ENCODE data around the gene SLC40A1.

The SLC40A1 gene

DNA sequence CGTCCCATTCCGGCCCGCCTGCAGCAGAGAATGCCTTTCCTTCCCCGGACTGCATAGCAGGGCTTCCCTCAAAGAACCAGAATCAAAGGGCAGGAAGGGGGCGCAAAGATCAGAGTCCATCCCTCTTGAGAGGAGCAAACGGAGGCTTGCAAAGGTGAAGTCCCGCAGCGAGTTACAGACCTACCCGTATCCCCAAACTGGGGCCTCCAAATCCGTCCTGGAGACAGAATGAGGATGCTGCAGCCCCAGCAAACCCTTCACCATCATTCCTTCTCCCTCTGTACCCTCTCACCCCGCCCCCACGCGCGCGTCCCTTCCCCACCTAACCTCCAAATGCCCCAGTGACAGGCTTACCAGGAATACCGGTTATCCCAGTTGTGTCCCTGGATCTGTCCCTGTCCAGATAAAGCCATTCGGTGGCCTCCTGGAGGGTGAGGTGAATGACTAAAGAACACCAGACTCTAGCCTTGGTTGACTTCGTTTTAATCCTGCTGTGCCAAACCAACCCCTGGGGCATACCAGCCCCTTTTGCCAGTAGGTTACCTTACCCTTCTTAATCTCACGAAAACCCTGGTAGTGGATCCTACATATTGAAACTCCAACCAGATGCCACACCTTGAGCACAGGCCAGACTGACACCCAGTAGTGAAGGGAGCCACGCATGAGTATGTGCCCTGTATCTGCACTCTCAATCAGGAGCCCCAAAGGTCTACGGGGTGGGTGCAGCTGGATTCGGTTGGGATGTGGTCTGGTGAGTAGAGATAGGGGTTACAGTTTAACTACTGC lies 961 bp upstream of the SLC40A1 start:
- H3K36me3 ChIP-seq (ENCODE audit: control insufficient read depth, low read length), result no peaks in the 10 kb centered on the region
- no peak overlapping the region for H3K4me2 ChIP-seq (ENCODE audit: low read length)
- peaks cover 31% of the 10 kb centered on the region for H3K27me3 ChIP-seq (ENCODE audit: control insufficient read depth, low read length)
- no peaks in the 10 kb centered on the region for H3K9me3 ChIP-seq (ENCODE audit: control insufficient read depth, insufficient read depth, low read length)
- no peaks in the 10 kb centered on the region for H4K20me1 ChIP-seq (ENCODE audit: control insufficient read depth, insufficient read depth, low read depth, low read length)
- no peak overlapping the region for H3K4me3 ChIP-seq (ENCODE audit: low read length)
- H3K79me2 ChIP-seq (ENCODE audit: control insufficient read depth, low read length), result no peaks in the 10 kb centered on the region
- H3K9me2 ChIP-seq (replicated peaks; ENCODE audit: control insufficient read depth, low read length), result no peaks in the 10 kb centered on the region
- H3K27ac ChIP-seq (ENCODE audit: low read depth, low read length), result no peak overlapping the region
- H3K4me1 ChIP-seq (ENCODE audit: control insufficient read depth, low read length), result no peaks in the 10 kb centered on the region
- TF ChIP-seq, protein P1, sequence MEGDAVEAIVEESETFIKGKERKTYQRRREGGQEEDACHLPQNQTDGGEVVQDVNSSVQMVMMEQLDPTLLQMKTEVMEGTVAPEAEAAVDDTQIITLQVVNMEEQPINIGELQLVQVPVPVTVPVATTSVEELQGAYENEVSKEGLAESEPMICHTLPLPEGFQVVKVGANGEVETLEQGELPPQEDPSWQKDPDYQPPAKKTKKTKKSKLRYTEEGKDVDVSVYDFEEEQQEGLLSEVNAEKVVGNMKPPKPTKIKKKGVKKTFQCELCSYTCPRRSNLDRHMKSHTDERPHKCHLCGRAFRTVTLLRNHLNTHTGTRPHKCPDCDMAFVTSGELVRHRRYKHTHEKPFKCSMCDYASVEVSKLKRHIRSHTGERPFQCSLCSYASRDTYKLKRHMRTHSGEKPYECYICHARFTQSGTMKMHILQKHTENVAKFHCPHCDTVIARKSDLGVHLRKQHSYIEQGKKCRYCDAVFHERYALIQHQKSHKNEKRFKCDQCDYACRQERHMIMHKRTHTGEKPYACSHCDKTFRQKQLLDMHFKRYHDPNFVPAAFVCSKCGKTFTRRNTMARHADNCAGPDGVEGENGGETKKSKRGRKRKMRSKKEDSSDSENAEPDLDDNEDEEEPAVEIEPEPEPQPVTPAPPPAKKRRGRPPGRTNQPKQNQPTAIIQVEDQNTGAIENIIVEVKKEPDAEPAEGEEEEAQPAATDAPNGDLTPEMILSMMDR (IDR thresholded peaks at IDR 0.05; ENCODE audit: low read depth, low read length, poor library complexity, severe bottlenecking), result no peak
- TF ChIP-seq EZH2phosphoT487 (IDR thresholded peaks at IDR 0.05; ENCODE audit: borderline replicate concordance, low read length), result no peak
- H3F3A ChIP-seq (ENCODE audit: control insufficient read depth, insufficient read depth), result no peaks in the 10 kb centered on the region

DNA sequence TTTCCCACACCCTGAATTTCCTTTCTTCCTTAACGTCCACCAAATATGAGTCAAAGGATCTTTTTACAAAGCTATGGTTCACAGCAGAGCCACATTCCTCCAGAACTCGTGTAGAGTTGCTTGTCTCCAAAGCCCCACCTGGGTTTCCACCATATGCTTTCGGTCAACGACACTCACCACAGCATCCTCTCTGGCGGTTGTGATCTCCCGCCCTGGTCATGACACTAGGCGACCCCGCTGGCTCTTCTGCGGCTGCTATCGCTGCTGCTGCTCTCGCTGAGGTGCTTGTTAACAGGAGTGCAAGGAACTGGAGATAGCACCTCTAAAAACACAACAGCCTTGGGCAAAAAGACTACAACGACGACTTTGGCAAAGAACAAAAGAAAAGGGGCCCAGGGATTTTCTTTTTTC lies 340 bp downstream of the SLC40A1 start:
- H4K20me1 ChIP-seq (ENCODE audit: control insufficient read depth, insufficient read depth, low read depth, low read length), result no peaks in the 10 kb centered on the region
- H3K4me2 ChIP-seq (ENCODE audit: low read length), result no peak overlapping the region
- no peaks in the 10 kb centered on the region for H3K9me3 ChIP-seq (ENCODE audit: control insufficient read depth, insufficient read depth, low read length)
- no peaks in the 10 kb centered on the region for H3K4me1 ChIP-seq (ENCODE audit: control insufficient read depth, low read length)
- no peaks in the 10 kb centered on the region for H3F3A ChIP-seq (ENCODE audit: control insufficient read depth, insufficient read depth)
- H3K27ac ChIP-seq (ENCODE audit: low read depth, low read length), result no peak overlapping the region
- H3K4me3 ChIP-seq (ENCODE audit: low read length), result no peak overlapping the region
- H3K36me3 ChIP-seq (ENCODE audit: control insufficient read depth, low read length), result no peaks in the 10 kb centered on the region
- H3K9me2 ChIP-seq (replicated peaks; ENCODE audit: control insufficient read depth, low read length), result no peaks in the 10 kb centered on the region
- TF ChIP-seq EZH2phosphoT487 (IDR thresholded peaks at IDR 0.05; ENCODE audit: borderline replicate concordance, low read length), result no peak
- TF ChIP-seq, protein P1 (IDR thresholded peaks at IDR 0.05; ENCODE audit: low read depth, low read length, poor library complexity, severe bottlenecking), result no peak
- H3K27me3 ChIP-seq (ENCODE audit: control insufficient read depth, low read length), result peaks cover 36% of the 10 kb centered on the region
- H3K79me2 ChIP-seq (ENCODE audit: control insufficient read depth, low read length), result no peaks in the 10 kb centered on the region

DNA sequence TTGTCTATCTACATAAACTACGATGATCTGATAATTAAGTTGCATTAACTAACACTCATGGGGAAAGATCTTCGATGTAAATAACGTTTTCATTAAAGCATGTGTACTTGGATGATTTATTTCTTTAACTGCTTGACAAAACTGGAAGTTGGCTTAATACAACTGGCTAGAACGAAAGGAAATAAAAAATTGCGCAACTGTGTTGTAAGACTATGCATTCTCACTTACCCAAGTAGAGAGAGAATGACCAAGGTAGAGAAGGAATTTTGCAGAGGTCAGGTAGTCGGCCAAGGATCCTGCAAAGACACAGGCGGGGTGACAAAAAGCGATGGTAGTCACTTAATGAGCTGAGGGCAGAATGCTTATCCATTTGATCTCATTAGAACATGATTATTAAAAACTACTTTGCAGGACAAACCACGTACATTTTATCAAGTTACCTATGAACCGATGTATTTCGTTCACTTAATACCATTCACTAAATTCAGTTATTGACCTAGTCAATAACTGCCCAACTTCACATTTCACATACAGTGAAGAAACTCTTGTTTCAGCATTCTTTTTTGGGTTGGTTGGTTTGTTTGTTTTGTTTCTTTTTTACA lies 900 bp downstream of the SLC40A1 start:
- peaks cover 33% of the 10 kb centered on the region for H3K27me3 ChIP-seq (ENCODE audit: control insufficient read depth, low read length)
- no peak overlapping the region for H3K4me3 ChIP-seq (ENCODE audit: low read length)
- H3K27ac ChIP-seq (ENCODE audit: low read depth, low read length), result no peak overlapping the region
- H3K4me2 ChIP-seq (ENCODE audit: low read length), result no peak overlapping the region
- no peaks in the 10 kb centered on the region for H4K20me1 ChIP-seq (ENCODE audit: control insufficient read depth, insufficient read depth, low read depth, low read length)
- H3K9me3 ChIP-seq (ENCODE audit: control insufficient read depth, insufficient read depth, low read length), result no peaks in the 10 kb centered on the region
- H3F3A ChIP-seq (ENCODE audit: control insufficient read depth, insufficient read depth), result no peaks in the 10 kb centered on the region
- H3K79me2 ChIP-seq (ENCODE audit: control insufficient read depth, low read length), result no peaks in the 10 kb centered on the region
- no peaks in the 10 kb centered on the region for H3K9me2 ChIP-seq (replicated peaks; ENCODE audit: control insufficient read depth, low read length)
- H3K4me1 ChIP-seq (ENCODE audit: control insufficient read depth, low read length), result no peaks in the 10 kb centered on the region
- TF ChIP-seq, protein P1 (IDR thresholded peaks at IDR 0.05; ENCODE audit: low read depth, low read length, poor library complexity, severe bottlenecking), result no peak
- H3K36me3 ChIP-seq (ENCODE audit: control insufficient read depth, low read length), result no peaks in the 10 kb centered on the region

All from DOHH2 (cell line).